Measurements from ENCODE around the gene BOD1. TPM values are rescaled to one million over a fixed set of nuclear protein-coding genes. Genes with fewer than 3 reads are reported as not detected.

The BOD1 gene
- total and polyA plus RNA-seq, 9 of the 15 experiments (the other 6 are each of a cell fraction or from before 2014, with no cell fraction given) = 10.1 to 31.6 (median 22.6) TPM

- no peaks in the 10 kb centered on the region for H3K4me1 ChIP-seq (replicated peaks in 1 of 2; ENCODE audit: control insufficient read depth in 2 of 2, insufficient read depth in 2 of 2, low read length in 2 of 2)
- TF ChIP-seq ZNF146 (CRISPR knock-in tag; IDR thresholded peaks at IDR 0.05; ENCODE audit: unreplicated experiment) (no peak), ZNF707 (CRISPR knock-in tag; conservative IDR thresholded peaks at IDR 0.05) (no peak), IRF9 (tag; IDR thresholded peaks at IDR 0.05) (no peak), ARNT (IDR thresholded peaks at IDR 0.05) (no peak), ZNF518B (CRISPR knock-in tag; IDR thresholded peaks at IDR 0.05) (no peak), ZNF785 (CRISPR knock-in tag; IDR thresholded peaks at IDR 0.05) (no peak), ADNP (tag; IDR thresholded peaks at IDR 0.05) (no peak), MED1 (CRISPR knock-in tag; IDR thresholded peaks at IDR 0.05; ENCODE audit: borderline replicate concordance) (no peak), ZFX (CRISPR knock-in tag; IDR thresholded peaks at IDR 0.05) (no peak), ZC3H8 (IDR thresholded peaks at IDR 0.05) (no peak), KDM5B (IDR thresholded peaks at IDR 0.05; ENCODE audit: insufficient replicate concordance, low read depth, low read length) (no peak), MAFF (IDR thresholded peaks at IDR 0.05; ENCODE audit: low read length) (no peak), CAMTA2 (CRISPR knock-in tag; conservative IDR thresholded peaks at IDR 0.05) (no peak), POLR3A (IDR thresholded peaks at IDR 0.05; ENCODE audit: borderline replicate concordance, extremely low read depth, insufficient read depth, insufficient read length) (no peak), HMG20B (CRISPR knock-in tag; IDR thresholded peaks at IDR 0.05) (no peak), KAT2B (IDR thresholded peaks at IDR 0.05; ENCODE audit: low read depth, low read length) (no peak), GABPA (tag; conservative IDR thresholded peaks at IDR 0.05; ENCODE audit: low read depth) (no peak)
- H2AFZ ChIP-seq (ENCODE audit: low read depth, low read length) = peak overlapping the region; percentile 18; the same call in 1 of the 2 replicates
- no peak for ATAC-seq
- no peak overlapping the region for H3K27ac ChIP-seq (ENCODE audit: extremely low read depth, low read depth, low read length)
- in situ Hi-C loops (cut with MboI) = no loop called here
- H3K9me1 ChIP-seq (ENCODE audit: control insufficient read depth, insufficient read depth, low read length) = no peaks in the 10 kb centered on the region
- WGBS (ENCODE audit: insufficient coverage, low coverage, missing lambda C conversion rate) = 28% methylated on average over 14 of the region's 14 CpGs
- POLR2A ChIA-PET = interaction anchor here (0.9 to 1.0 kb wide), 2 partner anchors 12 to 251 kb away, joined by 3 to 4 read pairs; no protein-coding TSS in a partner anchor
- no peak for FAIRE-seq
- no peaks in the 10 kb centered on the region for H4K20me1 ChIP-seq (replicated peaks; ENCODE audit: control insufficient read depth, insufficient read depth, low read length)
- no peak overlapping the region for H3K9ac ChIP-seq (ENCODE audit: insufficient read depth in 1 of 2, low read depth in 2 of 2, low read length in 2 of 2)
- no peak overlapping the region for H3K4me2 ChIP-seq (ENCODE audit: insufficient read depth, low read length)
- H3K36me3 ChIP-seq (ENCODE audit: control insufficient read depth, insufficient read depth, low read length) = no peaks in the 10 kb centered on the region
- BruUV-seq (replicated peaks) = no TSS peak
- no peak overlapping the region for H3K4me3 ChIP-seq
- peaks cover 6% of the 10 kb centered on the region; the same call in 1 of the 2 replicates for H3K9me3 ChIP-seq (replicated peaks; ENCODE audit: control insufficient read depth, insufficient read depth, low read depth, low read length)
- intact Hi-C loops (cut with micrococcal nuclease) = no loop called here
- H3K27me3 ChIP-seq (ENCODE audit: control insufficient read depth in 2 of 2, insufficient read depth in 2 of 2, low read length in 2 of 2) = no peaks in the 10 kb centered on the region
- H3K79me2 ChIP-seq (ENCODE audit: control insufficient read depth, insufficient read depth, low read length) = no peaks in the 10 kb centered on the region
- CTCF ChIA-PET (ENCODE audit: low intra/inter-chr PET ratio) = no interaction called here
- no peak for DNase-seq (ENCODE audit: extremely low read depth in 1 of 4, low spot score in 3 of 4)
These were observed 41.4 kb upstream of the BOD1 start for GRCh38 chr5:173657741-173658356.

All from K562 (cell line).